SK-N-SH (cell line): Measurements from ENCODE around the gene MAP6.

Source experiments
- CHD2 ChIP-seq: fragments of 150-350 bp; IDR thresholded peaks from 2 replicates; pipeline ENCODE4 v1.6.1; 2018; ENCODE audit warnings: low read length; ENCODE audit not compliant: partially characterized antibody
- CTCF ChIP-seq: fragments of 200-600 bp; sonication (generic); IDR thresholded peaks from 2 replicates; pipeline ENCODE4 v1.6.1; 2017; ENCODE audit warnings: antibody characterized with exemption, mild to moderate bottlenecking, moderate library complexity
- EP300 ChIP-seq, 2 experiments: IDR thresholded peaks; 2 replicates each; pipeline versions ENCODE4 v1.4.0 to v1.6.1; 2012; ENCODE audit warnings: borderline replicate concordance in 1 of 2, low read depth in 1 of 2, low read length in 1 of 2
- EZH2phosphoT487 ChIP-seq: fragments of 200-600 bp; sonication (generic); IDR thresholded peaks from 2 replicates; pipeline ENCODE4 v1.6.1; 2017; ENCODE audit warnings: low read depth, mixed run types, mild to moderate bottlenecking, antibody characterized with exemption, moderate library complexity, borderline replicate concordance
- MAX ChIP-seq: IDR thresholded peaks from 2 replicates; pipeline ENCODE4 v1.4.0; 2012; ENCODE audit warnings: low read depth
- REST ChIP-seq: IDR thresholded peaks from 2 replicates; pipeline ENCODE4 v1.6.1; 2012; ENCODE audit warnings: mild to moderate bottlenecking, low read depth, low read length, moderate library complexity
- TCF12 ChIP-seq: IDR thresholded peaks from 2 replicates; pipeline ENCODE4 v1.4.0; 2012
- TEAD4 ChIP-seq: IDR thresholded peaks from 2 replicates; pipeline ENCODE4 v1.4.0; 2012; ENCODE audit warnings: mild to moderate bottlenecking, borderline replicate concordance; ENCODE audit not compliant: insufficient read depth
- YY1 ChIP-seq: IDR thresholded peaks from 2 replicates; pipeline ENCODE4 v1.4.0; 2012; ENCODE audit warnings: low read depth, mild to moderate bottlenecking

- TF ChIP-seq CTCF, result no peak
- TF ChIP-seq EZH2phosphoT487, result no peak
- TF ChIP-seq TCF12, result peak; percentile 90
- peak; percentile 73; the same call in 1 of the 2 replicates for TF ChIP-seq TEAD4
- TF ChIP-seq REST, result no peak
- peak; percentile 63; the same call in 1 of the 2 replicates for TF ChIP-seq YY1
- no peak for TF ChIP-seq MAX
- TF ChIP-seq EP300 (IDR thresholded peaks at IDR 0.05; ENCODE audit: borderline replicate concordance in 1 of 2, low read depth in 1 of 2, low read length in 1 of 2), result peak; percentile 62 to 94; a peak in 3 of 4 replicates
- peak; percentile 89 for TF ChIP-seq CHD2
These were observed 41.8 kb downstream of the MAP6 start for GRCh38 chr11:75626889-75627529.
